Stomach (tissue), 4 donors: ENCODE measurements around the gene TRHDE.

Experiments
- EP300 ChIP-seq: sonication (generic); formaldehyde crosslinking; IDR thresholded peaks from one replicate; pipeline ENCODE4 v1.6.1; 2017; ENCODE audit warnings: antibody characterized with exemption
- POLR2A ChIP-seq, 4 donors: fragments of 450-650 bp; IDR thresholded peaks; one replicate each; pipeline ENCODE4 v1.6.1; 2016; ENCODE audit warnings: antibody characterized with exemption in 4 of 4, control low read depth in 2 of 4, mild to moderate bottlenecking in 1 of 4, moderate library complexity in 1 of 4
- TF ChIP-seq, protein P1 (sequence below), 7 experiments: fragments of 450-650 bp in 4 of 7; fragments of 200-600 bp in 3 of 7; sonication (generic) in 3 of 7; IDR thresholded peaks; one replicate each; pipeline ENCODE4 v1.5.1; 2016 to 2019; ENCODE audit warnings: antibody characterized with exemption in 7 of 7, control low read depth in 2 of 7, mild to moderate bottlenecking in 1 of 7

- TF ChIP-seq, protein P1, sequence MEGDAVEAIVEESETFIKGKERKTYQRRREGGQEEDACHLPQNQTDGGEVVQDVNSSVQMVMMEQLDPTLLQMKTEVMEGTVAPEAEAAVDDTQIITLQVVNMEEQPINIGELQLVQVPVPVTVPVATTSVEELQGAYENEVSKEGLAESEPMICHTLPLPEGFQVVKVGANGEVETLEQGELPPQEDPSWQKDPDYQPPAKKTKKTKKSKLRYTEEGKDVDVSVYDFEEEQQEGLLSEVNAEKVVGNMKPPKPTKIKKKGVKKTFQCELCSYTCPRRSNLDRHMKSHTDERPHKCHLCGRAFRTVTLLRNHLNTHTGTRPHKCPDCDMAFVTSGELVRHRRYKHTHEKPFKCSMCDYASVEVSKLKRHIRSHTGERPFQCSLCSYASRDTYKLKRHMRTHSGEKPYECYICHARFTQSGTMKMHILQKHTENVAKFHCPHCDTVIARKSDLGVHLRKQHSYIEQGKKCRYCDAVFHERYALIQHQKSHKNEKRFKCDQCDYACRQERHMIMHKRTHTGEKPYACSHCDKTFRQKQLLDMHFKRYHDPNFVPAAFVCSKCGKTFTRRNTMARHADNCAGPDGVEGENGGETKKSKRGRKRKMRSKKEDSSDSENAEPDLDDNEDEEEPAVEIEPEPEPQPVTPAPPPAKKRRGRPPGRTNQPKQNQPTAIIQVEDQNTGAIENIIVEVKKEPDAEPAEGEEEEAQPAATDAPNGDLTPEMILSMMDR (IDR thresholded peaks at IDR 0.05) = no peak
- TF ChIP-seq EP300 (no peak), POLR2A (IDR thresholded peaks at IDR 0.05) (no peak)
These were observed 237.7 kb downstream of the TRHDE start for GRCh38 chr12:72509891-72510290.
